ENCODE measurements around the gene DMKN.

GRCh38 chr19:35471946-35472345, 41.5 kb downstream of the DMKN start:
- TF ChIP-seq, protein P1, sequence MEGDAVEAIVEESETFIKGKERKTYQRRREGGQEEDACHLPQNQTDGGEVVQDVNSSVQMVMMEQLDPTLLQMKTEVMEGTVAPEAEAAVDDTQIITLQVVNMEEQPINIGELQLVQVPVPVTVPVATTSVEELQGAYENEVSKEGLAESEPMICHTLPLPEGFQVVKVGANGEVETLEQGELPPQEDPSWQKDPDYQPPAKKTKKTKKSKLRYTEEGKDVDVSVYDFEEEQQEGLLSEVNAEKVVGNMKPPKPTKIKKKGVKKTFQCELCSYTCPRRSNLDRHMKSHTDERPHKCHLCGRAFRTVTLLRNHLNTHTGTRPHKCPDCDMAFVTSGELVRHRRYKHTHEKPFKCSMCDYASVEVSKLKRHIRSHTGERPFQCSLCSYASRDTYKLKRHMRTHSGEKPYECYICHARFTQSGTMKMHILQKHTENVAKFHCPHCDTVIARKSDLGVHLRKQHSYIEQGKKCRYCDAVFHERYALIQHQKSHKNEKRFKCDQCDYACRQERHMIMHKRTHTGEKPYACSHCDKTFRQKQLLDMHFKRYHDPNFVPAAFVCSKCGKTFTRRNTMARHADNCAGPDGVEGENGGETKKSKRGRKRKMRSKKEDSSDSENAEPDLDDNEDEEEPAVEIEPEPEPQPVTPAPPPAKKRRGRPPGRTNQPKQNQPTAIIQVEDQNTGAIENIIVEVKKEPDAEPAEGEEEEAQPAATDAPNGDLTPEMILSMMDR (IDR thresholded peaks at IDR 0.05; ENCODE audit: extremely low read depth in 1 of 2, insufficient read depth in 1 of 2, low read depth in 1 of 2, low read length in 2 of 2) = no peak
- TF ChIP-seq, protein P2, sequence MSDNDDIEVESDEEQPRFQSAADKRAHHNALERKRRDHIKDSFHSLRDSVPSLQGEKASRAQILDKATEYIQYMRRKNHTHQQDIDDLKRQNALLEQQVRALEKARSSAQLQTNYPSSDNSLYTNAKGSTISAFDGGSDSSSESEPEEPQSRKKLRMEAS (IDR thresholded peaks at IDR 0.05; ENCODE audit: insufficient read depth, insufficient read length) = no peak
- no peak for TF ChIP-seq POLR2AphosphoS5 (IDR thresholded peaks at IDR 0.05; ENCODE audit: insufficient read depth, low read depth, low read length)
- no peak for TF ChIP-seq POLR2A (IDR thresholded peaks at IDR 0.05; ENCODE audit: low read depth, low read length)

All from endothelial cell of umbilical vein (primary cell).